Activated CD8-positive, alpha-beta memory T cell treated with anti-CD3 and anti-CD28 coated beads for 48 hours (primary cell): Measurements from ENCODE around the gene ABCG8.

Experiments used
- DNase-seq, 3 experiments: peaks; one replicate each; pipeline ENCODE4 v3.0.0-alpha.2; 2020; ENCODE audit warnings: low read depth in 2 of 3, low spot score in 2 of 3

The ABCG8 gene

GRCh38 chr2:43838560-43839267, at the start of gene ABCG8, which contains the start of gene ABCG5:
ABCG8 (plus strand) TSS chr2:43838971; CDS start chr2:43839054, 83 bp downstream.
ABCG5 (minus strand) TSS chr2:43838839; CDS start chr2:43838679, 160 bp downstream.
- DNase-seq, result no peak

DNA sequence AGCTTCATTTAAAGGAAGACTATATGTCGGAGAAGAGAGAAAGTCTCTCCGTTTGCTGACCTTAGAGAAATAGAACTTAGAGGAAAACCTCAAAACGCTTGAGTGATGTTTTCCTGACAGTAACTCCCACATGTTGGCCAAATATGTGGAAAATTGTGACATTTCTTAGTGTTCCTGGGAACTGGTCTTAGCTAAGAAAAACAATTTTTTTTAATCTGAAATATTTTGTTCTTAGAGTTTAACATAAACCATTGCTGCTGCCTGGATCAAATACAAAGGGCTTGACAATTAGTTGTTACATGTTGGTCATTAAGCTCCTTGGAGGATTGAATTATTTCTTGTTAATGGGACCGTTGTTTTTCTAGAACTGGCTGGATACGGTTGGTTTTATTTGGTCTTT, 48.6 kb upstream of the ABCG8 start:
- no peak for DNase-seq

- DNase-seq, result no peak
These were observed 47.6 kb upstream of the ABCG8 start for GRCh38 chr2:43791035-43791765.

- DNase-seq, result no peak
These were observed 46.1 kb upstream of the ABCG8 start for GRCh38 chr2:43792653-43793052.

GRCh38 chr2:43794956-43795355, 43.8 kb upstream of the ABCG8 start:
- DNase-seq, result no peak

GRCh38 chr2:43796206-43796605, 42.6 kb upstream of the ABCG8 start:
- no peak for DNase-seq

- DNase-seq, result no peak
These were observed 40.5 kb upstream of the ABCG8 start for GRCh38 chr2:43798300-43798699.

DNA sequence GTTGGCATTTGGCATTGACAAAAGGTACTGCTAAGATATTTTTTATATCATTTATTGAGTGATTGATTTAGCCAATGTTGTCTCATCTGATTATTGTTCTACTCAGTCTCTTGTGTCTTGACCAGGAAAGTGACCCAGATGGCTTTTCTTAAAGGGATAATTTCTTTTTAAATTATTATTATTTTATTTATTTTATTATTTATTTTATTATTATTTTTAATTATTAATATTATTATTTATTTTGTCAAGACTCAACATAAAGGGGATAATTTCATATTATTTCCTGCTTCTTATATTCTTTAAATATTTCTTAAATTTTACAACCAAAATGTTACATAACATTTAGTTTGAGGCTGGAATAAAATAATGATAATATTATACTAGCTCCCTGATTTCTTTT, 37.9 kb upstream of the ABCG8 start:
- no peak for DNase-seq

GRCh38 chr2:43802135-43802534, 36.6 kb upstream of the ABCG8 start:
- DNase-seq, result no peak

GRCh38 chr2:43803113-43803512, 35.7 kb upstream of the ABCG8 start:
- DNase-seq, result no peak

- DNase-seq, result no peak
These were observed 32.1 kb upstream of the ABCG8 start for GRCh38 chr2:43806719-43807031.

DNA sequence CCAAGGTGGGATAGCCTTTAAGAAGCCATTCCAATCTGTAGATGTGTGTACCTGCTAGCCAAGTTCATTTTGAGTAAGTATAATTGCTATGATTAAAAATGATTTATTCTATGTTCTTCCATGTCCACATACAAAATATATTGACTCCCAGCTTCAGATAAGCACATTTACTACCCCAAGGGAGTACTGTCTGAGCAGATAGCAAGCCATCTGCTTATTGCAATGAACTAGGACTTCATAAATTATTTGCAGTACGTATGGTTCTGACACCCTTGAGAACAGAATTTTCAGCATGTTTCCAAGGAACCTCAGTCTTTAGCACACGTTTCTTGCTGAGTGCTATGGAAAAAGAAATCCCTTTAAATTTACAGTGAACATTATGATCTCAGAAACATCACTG, 28.3 kb upstream of the ABCG8 start:
- no peak for DNase-seq

DNA sequence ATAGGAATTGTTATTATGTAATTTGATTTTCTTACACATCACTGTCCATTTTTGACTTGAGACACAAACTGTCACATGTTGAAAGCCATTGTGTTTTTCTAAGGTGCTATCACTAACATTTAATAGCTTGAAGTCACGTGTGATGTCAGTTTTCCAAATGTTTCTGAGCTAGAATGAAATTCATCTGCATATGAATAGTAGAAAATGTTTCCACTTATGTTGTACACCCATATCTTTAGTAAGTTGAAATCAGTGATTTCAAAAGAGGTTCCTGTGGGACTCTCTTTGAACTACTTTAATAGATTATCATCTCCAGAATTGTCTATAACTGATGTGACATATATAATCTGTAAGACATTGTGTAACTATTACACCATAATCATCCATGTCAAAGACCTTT, 27.9 kb upstream of the ABCG8 start:
- DNase-seq, result no peak

DNA sequence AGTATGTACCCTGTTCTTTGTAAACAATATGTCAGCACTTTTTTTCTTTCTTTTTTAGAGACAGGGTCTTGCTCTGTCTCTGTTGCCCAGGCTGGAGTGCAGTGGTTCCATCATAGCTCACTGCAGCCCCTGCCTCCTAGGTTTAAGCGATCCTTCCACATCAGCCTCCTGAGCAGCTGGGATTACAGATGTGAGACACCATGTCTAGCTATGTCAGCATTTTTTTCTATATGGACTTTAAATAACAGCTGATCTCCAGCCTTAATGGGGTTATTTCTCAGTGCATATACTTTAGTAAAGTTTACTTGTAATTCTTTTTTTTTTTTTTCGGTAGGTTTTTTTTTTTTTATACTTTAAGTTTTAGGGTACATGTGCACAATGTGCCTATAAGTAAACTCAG, 26.8 kb upstream of the ABCG8 start:
- no peak for DNase-seq

DNA sequence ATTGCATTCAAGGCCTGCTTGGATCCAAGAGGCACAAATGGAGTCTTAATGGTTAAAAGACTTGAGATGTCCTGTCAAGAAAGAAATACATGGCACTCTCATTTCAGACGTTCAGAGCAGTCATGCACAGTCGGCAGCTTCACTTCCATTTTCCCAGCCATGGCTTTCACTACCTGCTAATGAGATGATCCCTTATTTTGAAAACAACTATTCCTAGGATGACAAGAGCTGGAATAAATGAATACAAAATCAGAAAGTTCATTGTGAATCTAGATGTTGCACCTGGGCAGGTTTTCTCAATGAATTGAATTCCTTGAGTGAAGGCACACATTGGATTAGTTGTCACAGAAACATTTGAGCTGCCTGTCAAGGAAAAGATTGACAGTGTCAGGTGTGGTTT, 25.8 kb upstream of the ABCG8 start:
- DNase-seq, result no peak

GRCh38 chr2:43814711-43815110, 24.1 kb upstream of the ABCG8 start:
- DNase-seq, result no peak

DNA sequence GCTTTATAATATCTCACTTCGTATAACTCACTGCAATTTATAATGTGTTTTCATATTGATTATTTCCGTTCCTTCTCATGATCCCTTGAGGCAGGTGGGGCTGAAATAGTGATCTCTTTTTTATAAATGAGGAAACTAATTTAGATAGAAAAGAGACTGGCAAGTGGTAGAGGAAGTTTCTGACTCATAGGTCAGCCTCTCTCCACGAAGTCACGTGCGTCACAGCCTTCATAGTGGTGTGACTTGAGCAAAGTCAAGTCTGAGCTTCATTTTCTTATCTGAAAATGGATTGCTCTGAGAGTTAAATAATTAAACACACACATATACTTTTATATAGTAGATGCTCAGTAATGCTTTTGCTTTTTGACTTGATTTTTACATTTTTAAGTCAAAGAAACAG, 20.0 kb upstream of the ABCG8 start:
- no peak for DNase-seq

- DNase-seq, result no peak
These were observed 19.1 kb upstream of the ABCG8 start for GRCh38 chr2:43819491-43820163.

GRCh38 chr2:43822839-43823238, 15.9 kb upstream of the ABCG8 start:
- no peak for DNase-seq

- no peak for DNase-seq
These were observed 15.0 kb upstream of the ABCG8 start for GRCh38 chr2:43823751-43824150.

GRCh38 chr2:43824512-43824911, 14.3 kb upstream of the ABCG8 start:
- no peak for DNase-seq

DNA sequence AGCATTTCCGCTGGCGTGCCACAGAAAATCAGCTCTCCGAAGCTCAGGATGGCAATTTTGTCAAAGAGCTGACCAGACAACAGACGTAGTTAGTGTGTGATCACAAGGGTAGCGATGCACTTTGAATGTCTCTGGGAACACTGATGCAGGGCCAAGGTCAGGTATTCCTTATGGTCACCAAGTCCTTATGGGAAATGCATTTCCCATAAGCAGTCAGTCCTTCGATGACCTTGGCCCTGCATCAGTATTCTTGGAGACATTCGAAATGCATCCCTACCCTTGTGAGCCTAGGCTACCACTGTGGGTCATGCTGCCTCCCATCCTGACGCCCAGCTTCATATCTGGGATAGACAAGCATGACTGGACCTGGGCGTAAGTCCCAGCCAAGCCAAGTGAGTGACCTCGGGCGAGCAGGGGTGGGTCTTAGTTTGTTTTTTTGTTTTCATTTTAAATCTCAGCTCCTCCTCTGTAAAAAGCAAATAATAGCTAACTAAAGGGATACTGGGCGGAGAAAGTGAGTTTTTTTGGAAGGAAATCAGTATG, 13.7 kb upstream of the ABCG8 start:
- no peak for DNase-seq
